Measurements from ENCODE around the gene STK33.

STK33 gene

DNA sequence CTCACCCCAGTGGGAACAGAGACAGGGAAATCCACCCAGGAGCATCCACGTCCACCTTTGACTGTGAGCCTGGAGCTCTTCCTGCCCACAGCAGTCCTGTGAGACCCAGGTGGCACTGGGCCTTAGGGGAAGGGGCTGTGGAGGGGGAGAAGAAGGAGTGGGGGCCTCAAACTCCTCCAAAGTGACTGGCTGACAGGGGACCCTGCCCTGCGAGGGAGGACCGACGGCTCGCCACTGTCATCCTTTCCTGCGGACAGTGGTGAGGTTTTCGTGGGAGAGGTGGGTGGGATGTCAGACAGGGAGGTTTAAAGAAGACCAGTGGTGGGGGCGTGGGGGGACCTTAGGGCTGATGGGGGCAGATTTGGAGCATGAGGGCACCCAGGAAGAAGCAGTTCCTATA is 237.8 kb downstream of the STK33 start:
- no peak for DNase-seq (ENCODE audit: low read depth)

DNA sequence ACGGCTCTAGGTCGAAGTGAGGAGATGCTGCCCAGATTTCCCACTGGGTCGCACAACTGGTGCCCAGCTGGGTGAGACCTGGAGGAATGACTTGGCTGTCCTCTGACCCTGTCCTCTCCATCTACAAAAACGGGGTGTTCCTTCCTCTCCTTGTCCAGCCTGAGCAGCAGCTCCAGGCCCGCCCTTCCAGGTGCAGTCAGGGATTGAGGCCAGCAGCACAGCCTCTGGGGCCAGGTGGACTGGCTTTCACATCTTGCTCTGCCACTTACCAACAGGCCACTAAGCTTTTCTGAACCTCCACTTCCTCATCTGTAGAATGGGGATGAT is 238.6 kb downstream of the STK33 start:
- DNase-seq (ENCODE audit: low read depth) = no peak

DNA sequence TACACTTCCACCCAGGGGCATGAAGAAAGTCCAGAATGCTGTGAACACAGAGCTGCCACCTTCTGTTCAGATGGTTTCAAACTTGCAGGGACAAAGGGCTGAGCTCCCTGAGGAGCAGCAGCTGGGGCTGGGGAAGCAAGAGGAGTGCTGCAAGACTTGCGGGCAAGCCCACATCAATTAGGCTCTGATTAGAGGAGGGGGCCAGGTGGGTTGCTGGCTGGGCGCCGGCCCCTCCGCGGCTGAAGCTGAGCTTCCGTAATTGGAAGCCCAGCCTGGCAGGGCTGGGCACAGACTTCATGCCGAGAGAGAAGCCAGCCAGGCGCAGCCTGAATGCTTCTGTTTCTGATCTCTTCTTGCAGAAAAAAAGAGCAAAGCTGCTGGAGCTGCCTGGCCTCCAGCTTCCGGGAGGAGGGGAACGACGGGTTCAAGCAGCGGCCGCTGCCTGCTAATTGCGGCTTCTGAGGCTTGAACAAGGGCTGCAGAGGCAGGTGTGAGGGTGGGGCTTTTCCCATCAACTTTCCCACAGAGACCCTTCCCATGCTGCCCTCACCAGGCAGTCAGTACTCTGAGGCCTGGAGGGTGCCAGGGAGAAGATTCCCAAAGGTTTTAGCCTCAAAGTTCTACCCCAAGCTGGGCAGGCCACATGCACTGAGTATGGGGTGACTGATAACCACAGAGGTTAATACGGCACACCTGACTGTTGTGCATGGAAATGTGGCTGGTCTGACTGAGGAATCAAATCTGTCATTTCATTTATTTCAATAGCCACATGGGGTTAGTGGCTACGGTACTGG is 239.2 kb downstream of the STK33 start:
- DNase-seq (ENCODE audit: low read depth) = no peak

DNA sequence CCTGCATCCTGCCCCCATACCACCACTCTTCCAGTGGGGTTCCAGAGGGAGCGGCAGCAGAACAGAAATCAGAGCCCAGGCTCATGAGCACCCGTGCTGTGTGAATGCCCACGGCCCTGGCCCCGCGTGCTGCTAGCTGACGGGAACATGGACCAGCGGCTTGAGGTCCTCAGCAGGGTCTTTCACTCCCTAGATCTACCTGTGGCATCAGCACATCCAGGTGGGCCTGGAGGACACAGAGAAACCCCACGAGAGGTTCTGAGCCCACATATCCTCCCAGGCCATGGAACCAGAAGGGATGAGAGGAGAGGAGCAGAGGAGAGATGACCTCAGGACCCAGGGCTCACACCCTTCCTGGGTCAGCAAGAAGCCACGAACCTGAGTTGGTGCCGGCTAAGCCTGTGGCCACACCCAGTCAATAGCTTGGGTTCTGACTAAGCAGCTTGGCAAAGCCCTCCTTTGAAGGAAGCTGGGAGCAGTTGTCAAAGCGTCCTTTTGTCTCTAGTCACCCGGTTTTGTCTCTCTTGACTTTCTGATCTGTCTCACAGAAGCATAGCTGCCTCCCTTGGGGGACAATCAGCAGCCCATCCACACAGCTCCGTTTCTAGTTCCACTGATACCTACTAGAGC is 241.0 kb downstream of the STK33 start:
- no peak for DNase-seq (ENCODE audit: low read depth)

DNA sequence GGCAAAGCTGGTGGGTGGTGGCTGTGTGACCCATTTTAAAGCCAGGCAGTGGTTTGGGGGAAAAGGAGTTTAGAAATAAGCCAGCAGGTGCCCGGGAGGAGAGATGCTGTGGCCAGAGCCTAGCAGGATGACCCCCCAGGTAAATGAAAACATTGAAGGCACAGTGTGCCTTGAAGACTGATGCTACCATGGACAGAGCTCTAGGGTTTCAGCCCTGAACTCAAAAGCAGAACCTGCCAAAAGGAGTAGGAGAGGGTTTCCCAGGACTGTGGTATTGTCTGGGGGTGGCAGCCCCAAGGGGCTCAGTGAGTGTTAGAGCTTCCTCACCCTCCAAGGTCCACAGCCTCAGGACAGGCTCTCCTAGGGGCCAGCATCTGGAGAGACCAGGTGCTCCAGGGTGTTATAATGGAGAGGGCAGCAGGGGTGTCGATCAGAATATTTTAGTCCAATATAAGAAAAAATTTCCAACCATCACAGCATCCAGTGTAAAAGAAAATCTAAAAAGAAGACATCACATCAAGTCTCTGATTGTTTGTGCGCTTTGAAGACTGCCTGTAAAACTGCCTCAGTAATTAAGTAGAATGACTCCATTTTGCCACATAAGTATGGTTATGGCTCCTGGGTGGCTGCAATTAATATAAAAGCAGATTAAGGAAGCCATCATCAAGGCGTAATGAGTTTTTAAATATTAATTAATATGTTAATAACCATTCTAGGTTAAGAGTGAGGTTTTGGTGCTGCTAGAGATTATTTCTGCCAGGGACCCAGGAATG is 241.7 kb downstream of the STK33 start:
- DNase-seq (ENCODE audit: low read depth) = no peak

DNA sequence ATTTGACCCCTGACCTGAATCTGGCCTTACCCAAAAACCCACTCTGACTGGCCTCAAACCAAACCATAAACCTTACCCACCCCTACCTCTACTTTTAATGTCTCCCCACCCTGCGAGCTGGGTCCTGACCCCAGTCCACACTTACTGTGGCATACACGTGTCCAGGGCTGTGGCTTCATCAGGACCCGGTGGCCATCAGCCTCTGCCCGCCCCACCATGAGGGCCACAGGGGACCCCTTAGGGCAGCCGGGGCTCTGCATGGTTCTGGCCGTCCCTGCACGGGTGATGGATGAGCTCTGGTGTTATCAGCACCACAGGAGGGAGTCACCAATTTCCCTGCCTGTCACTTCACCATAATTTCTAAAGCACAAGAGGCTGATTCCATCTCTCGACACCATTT is 242.8 kb downstream of the STK33 start:
- no peak for DNase-seq (ENCODE audit: low read depth)

DNA sequence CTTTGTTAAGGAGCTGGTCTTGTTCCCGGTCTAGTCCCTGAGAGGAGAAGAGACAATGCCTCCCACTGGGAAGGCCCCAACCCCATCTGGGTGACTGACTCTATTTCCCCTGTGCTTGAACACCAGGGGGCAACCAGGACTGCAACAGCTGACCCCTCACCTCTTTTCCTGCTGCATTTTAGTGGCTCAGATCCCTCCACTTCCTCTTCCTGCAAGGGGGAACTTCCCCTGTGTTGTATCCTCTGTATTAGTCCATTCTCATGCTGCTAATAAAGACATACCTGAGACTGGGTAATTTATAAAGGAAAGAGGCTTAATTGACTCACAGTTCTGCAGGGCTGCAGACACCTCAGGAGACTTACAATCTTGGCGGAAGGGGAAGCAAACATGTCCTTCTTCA is 246.1 kb downstream of the STK33 start:
- no peak for DNase-seq (ENCODE audit: low read depth)

DNA sequence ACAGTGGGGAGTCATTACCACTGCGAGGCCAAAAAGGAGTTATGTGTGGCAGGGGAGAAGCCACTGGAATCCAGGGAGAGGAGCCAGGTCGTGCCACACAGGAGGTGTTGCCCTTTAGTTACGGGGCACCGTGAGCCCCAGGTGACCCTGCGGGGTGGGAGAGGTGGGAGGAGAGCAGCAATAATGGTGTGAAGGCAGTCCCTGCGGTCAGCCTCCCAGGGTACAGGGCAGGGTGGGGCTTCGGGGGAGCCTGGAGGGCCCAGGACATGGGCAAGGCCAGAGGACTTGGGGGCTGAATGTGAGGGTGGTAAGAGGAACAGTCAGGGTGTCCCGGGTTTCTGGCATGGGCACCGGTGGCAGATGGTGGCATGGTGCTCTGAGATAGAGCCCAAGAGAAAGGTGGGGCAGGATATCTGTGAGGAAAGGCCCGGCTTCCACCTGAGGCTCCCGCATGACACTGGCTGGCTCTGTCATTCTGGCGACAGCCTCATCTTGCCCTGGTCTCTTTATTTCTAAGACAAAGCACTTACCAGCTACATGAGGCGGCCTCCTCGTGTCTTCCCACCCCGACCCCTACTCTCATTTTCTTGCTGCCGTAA is 247.8 kb downstream of the STK33 start:
- DNase-seq (ENCODE audit: low read depth) = no peak

DNA sequence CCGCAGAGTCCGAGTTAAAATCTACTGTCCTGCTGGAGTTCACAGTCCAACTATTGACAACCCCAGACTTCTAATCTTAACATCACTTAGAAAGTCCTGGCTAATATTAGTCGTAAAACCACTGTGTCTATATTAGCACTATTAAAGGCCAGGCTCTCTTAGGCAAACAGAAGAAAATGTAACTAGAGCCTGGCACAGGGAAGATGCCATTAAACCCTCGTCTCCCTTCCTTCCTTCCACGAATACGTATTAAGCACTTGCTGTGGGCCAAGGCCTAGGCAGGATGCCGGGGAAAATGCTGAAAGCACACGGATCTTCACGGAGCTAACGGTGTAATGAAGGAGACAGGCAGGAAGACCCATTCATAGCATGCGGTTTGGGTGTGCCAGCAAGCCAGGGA is 248.8 kb downstream of the STK33 start:
- DNase-seq (ENCODE audit: low read depth) = no peak

DNA sequence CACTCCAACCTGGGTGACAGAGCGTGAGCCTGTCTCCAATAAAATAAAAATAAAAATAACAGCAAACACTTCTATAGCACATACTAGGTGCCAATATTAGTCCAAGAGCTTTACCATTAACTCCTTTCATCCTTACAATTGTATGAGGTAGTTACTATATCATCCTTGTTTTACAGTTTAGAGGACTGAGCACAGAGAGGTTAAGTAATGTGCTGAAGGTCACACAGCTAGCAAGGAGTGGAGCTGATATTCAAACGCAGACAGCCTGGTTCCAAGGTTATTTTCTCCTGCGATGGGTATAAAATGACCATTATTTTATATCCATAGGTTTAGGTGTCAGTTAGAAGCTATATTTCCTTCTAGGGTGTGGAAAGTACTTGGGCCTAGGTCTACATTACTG is 249.7 kb downstream of the STK33 start:
- DNase-seq (ENCODE audit: low read depth) = no peak

DNA sequence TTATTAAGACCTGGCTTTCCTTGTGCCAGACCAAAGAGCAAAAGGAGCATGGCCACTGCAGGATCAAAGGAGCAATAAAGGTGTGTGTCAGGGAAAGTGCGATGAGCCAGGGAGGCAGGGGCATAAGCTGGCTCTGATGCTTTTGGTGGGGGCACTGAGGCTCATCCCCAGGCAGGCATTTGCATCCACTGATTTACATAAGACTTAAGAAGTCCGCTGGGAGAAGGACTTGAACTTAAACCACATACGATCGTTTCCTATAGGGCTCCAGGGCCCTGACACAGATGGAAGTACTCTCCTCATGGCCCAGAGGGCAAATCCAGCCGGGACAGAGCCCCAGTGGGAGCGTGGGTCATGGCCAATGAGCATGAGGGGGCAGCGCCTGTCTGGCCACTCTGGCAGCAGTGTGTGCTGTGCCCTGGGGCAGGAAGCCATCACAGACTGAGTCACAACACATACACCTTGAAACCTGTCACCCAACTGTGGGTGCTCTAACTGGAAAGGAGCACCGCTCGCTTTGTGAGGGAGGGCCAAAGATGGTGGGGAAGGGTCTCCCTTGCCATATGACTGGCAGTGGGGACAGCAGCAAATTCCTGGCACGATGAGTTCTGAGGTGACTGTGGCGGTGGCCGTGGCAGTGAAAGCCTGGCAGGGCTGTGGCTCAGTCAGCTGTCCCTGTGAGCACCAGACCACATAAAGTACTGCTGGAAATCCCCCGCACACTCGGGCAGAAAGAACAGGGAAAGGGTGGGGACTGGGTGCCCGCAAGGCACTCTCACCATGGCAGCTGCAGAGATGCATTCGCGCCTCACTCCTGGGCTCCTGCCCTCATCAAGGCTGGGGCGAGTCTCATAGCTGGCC is 251.0 kb downstream of the STK33 start:
- no peak for DNase-seq (ENCODE audit: low read depth)

DNA sequence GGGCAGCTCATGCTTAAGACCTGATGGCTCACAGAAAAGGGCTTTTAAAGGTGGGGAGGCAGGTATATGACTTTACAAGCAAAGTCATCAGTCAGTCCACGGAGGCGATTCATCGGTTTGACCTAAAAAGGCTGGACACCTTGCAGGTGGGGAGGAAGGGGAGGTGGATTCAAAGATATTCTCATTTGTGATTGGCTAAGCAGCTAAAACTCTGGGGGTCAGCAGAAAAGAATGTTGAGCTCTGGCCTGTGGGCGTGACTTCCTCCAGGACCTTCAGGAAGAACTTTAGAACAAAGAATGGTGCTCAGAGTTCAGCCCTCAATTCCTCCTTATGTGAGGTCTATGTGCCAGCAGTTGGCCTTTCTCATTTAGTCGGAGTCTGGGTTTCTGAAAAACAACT is 252.0 kb downstream of the STK33 start:
- no peak for DNase-seq (ENCODE audit: low read depth)
